ENCODE data around the gene LIAS.

- TF ChIP-seq CTCF (IDR thresholded peaks at IDR 0.05) (no peak), POLR2A (IDR thresholded peaks at IDR 0.05) (no peak)
Measured at GRCh38 chr4:39524161-39524957, 65.5 kb downstream of the LIAS start.
